HL-60 (cell line): ENCODE data around the gene CNTN5.

Experiments used
- GABPA ChIP-seq: IDR thresholded peaks from 2 replicates; pipeline ENCODE4 v1.6.1; 2012; ENCODE audit warnings: low read depth
- POLR2AphosphoS5 ChIP-seq: IDR thresholded peaks from 2 replicates; pipeline ENCODE4 v1.6.1; 2012; ENCODE audit warnings: low read depth
- SPI1 ChIP-seq: IDR thresholded peaks from 2 replicates; pipeline ENCODE4 v1.6.1; 2012; ENCODE audit warnings: low read depth, mild to moderate bottlenecking, borderline replicate concordance
- TF ChIP-seq, protein P1 (sequence below): IDR thresholded peaks from one replicate; pipeline ENCODE4 v1.5.1; 2011; ENCODE audit warnings: low read length, control low read depth, inconsistent platforms; ENCODE audit not compliant: insufficient read depth
- TF ChIP-seq, protein P2 (sequence below): IDR thresholded peaks from 2 replicates; pipeline ENCODE4 v1.6.1; 2012; ENCODE audit warnings: low read depth; ENCODE audit not compliant: insufficient replicate concordance

- TF ChIP-seq, protein P1, sequence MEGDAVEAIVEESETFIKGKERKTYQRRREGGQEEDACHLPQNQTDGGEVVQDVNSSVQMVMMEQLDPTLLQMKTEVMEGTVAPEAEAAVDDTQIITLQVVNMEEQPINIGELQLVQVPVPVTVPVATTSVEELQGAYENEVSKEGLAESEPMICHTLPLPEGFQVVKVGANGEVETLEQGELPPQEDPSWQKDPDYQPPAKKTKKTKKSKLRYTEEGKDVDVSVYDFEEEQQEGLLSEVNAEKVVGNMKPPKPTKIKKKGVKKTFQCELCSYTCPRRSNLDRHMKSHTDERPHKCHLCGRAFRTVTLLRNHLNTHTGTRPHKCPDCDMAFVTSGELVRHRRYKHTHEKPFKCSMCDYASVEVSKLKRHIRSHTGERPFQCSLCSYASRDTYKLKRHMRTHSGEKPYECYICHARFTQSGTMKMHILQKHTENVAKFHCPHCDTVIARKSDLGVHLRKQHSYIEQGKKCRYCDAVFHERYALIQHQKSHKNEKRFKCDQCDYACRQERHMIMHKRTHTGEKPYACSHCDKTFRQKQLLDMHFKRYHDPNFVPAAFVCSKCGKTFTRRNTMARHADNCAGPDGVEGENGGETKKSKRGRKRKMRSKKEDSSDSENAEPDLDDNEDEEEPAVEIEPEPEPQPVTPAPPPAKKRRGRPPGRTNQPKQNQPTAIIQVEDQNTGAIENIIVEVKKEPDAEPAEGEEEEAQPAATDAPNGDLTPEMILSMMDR = no peak
- TF ChIP-seq, protein P2, sequence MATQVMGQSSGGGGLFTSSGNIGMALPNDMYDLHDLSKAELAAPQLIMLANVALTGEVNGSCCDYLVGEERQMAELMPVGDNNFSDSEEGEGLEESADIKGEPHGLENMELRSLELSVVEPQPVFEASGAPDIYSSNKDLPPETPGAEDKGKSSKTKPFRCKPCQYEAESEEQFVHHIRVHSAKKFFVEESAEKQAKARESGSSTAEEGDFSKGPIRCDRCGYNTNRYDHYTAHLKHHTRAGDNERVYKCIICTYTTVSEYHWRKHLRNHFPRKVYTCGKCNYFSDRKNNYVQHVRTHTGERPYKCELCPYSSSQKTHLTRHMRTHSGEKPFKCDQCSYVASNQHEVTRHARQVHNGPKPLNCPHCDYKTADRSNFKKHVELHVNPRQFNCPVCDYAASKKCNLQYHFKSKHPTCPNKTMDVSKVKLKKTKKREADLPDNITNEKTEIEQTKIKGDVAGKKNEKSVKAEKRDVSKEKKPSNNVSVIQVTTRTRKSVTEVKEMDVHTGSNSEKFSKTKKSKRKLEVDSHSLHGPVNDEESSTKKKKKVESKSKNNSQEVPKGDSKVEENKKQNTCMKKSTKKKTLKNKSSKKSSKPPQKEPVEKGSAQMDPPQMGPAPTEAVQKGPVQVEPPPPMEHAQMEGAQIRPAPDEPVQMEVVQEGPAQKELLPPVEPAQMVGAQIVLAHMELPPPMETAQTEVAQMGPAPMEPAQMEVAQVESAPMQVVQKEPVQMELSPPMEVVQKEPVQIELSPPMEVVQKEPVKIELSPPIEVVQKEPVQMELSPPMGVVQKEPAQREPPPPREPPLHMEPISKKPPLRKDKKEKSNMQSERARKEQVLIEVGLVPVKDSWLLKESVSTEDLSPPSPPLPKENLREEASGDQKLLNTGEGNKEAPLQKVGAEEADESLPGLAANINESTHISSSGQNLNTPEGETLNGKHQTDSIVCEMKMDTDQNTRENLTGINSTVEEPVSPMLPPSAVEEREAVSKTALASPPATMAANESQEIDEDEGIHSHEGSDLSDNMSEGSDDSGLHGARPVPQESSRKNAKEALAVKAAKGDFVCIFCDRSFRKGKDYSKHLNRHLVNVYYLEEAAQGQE = no peak
- TF ChIP-seq GABPA (no peak), SPI1 (no peak), POLR2AphosphoS5 (no peak)
Measured at GRCh38 chr11:99814738-99815137, 794.0 kb downstream of the CNTN5 start.
